GM10266 (cell line): ENCODE measurements around the gene BCL7A.

Experiments
- DNase-seq: peaks from one replicate; pipeline ENCODE4 v3.0.0; 2012; ENCODE audit errors: extremely low spot score
- TF ChIP-seq, protein P1 (sequence below): IDR thresholded peaks from 2 replicates; pipeline ENCODE4 v1.5.1; 2012; ENCODE audit warnings: mild to moderate bottlenecking, low read depth; ENCODE audit not compliant: control insufficient read depth, insufficient read depth; ENCODE audit errors: missing control alignments

Gene BCL7A

GRCh38 chr12:122058549-122059149 is 37.0 kb downstream of the BCL7A start:
- TF ChIP-seq, protein P1, sequence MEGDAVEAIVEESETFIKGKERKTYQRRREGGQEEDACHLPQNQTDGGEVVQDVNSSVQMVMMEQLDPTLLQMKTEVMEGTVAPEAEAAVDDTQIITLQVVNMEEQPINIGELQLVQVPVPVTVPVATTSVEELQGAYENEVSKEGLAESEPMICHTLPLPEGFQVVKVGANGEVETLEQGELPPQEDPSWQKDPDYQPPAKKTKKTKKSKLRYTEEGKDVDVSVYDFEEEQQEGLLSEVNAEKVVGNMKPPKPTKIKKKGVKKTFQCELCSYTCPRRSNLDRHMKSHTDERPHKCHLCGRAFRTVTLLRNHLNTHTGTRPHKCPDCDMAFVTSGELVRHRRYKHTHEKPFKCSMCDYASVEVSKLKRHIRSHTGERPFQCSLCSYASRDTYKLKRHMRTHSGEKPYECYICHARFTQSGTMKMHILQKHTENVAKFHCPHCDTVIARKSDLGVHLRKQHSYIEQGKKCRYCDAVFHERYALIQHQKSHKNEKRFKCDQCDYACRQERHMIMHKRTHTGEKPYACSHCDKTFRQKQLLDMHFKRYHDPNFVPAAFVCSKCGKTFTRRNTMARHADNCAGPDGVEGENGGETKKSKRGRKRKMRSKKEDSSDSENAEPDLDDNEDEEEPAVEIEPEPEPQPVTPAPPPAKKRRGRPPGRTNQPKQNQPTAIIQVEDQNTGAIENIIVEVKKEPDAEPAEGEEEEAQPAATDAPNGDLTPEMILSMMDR: no peak

GRCh38 chr12:122059203-122059960 is 37.7 kb downstream of the BCL7A start:
- TF ChIP-seq, protein P1: no peak
- no peak for DNase-seq

More at GRCh38 chr12:122058549-122059149, 37.0 kb downstream of the BCL7A start:
- DNase-seq: no peak

- DNase-seq: no peak
- TF ChIP-seq, protein P1: no peak
These were observed 38.4 kb downstream of the BCL7A start for GRCh38 chr12:122060081-122060501.

GRCh38 chr12:122061253-122061652 is 39.6 kb downstream of the BCL7A start:
- TF ChIP-seq, protein P1: no peak
- no peak for DNase-seq

DNA sequence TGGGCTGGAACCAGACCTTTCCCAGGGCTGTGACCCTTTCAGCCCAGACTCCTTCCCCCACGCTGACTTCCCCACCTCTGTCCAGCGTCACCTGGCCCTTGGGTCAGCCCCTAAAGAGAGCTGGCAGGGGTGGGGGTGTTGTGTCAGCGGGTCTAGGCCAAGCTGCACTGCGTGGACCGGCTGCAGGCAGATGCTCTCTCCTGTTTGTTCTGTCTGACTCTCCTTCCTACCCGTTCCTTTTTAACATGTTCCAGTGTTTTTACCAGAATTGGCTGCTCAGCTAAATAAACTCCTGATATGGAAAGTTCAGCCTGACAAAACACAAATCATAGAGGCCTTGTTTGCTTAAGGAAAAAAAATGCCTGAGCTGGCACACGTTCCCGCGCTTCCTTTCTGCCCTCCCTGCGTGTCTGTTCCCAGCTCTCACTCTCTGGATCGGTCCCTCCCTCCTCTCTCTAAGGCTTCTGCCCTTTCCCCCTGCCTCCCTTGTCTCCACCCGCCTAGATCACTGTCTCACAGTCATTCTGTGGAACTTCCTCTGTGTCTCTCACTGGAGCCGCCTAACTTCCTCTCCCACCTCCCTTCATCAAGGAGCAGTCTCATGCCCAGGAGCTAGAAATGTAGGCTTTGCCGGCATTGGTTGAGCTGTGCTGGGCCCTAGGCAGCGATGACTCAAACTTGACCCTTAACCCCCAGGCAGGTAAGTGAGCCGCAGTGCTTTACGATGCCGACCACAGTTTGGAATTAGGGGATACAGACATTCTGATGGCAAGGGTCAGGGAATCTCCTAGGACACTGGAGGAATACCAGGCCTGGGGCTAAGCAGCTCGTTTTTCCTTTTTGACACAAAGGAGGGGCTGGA is 41.4 kb downstream of the BCL7A start:
- no peak for DNase-seq
- TF ChIP-seq, protein P1: no peak

DNA sequence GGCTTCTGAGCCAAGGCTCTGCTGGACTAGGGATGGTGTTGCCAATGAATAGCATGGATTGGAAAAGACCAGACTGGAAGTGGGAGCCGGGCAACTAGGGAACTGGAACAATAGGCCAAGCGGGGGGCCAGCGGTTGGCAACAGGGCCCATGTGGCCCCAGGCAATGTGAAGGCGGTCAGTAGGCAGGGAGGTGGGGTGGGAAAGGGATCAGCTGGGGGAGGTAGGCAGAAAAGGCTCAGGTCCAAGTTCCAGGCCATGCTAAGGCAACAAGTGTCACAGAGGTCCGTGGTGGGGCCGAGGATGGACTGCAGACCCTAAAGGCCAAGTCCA is 42.0 kb downstream of the BCL7A start:
- no peak for DNase-seq
- TF ChIP-seq, protein P1: no peak
